GM23338 (cell line): ENCODE results near the gene RNF114. TPM values are rescaled to one million over a fixed set of nuclear protein-coding genes. Genes with fewer than 3 reads are reported as not detected.

Experiments
- ATAC-seq: fragments of 200-7000 bp; cut with Tn5 transposase; 3 replicates; pipeline ENCODE4 v1.9.1; 2020
- DNase-seq: peaks from one replicate; pipeline ENCODE4 v3.0.0-alpha.2; 2015; ENCODE audit warnings: low spot score
- H2AFZ ChIP-seq: fragments of 200-600 bp; sonication (generic); 2 replicates; pipeline ENCODE4 v1.8.0; 2016; ENCODE audit warnings: antibody characterized with exemption, mild to moderate bottlenecking, moderate library complexity
- H3F3A ChIP-seq: fragments of 200-600 bp; sonication (generic); replicated peaks from 2 replicates; pipeline ENCODE4 v1.8.0; 2017; ENCODE audit warnings: antibody characterized with exemption, mixed run types, low read depth
- H3K27ac ChIP-seq: fragments of 200-600 bp; sonication (generic); 2 replicates; pipeline ENCODE4 v1.6.1; 2016; ENCODE audit warnings: low read depth
- H3K27me3 ChIP-seq: fragments of 200-600 bp; sonication (generic); 2 replicates; pipeline ENCODE4 v1.8.0; 2016; ENCODE audit warnings: mild to moderate bottlenecking, mixed run types, moderate library complexity; ENCODE audit not compliant: insufficient read depth
- H3K36me3 ChIP-seq: fragments of 200-600 bp; sonication (generic); 2 replicates; pipeline ENCODE4 v1.8.0; 2016; ENCODE audit warnings: mild to moderate bottlenecking; ENCODE audit not compliant: insufficient read depth
- H3K4me1 ChIP-seq: fragments of 200-600 bp; sonication (generic); 2 replicates; pipeline ENCODE4 v1.8.0; 2016; ENCODE audit warnings: mild to moderate bottlenecking, moderate library complexity; ENCODE audit not compliant: insufficient read depth
- H3K4me2 ChIP-seq: fragments of 200-600 bp; sonication (generic); 2 replicates; pipeline ENCODE4 v1.7.1; 2017; ENCODE audit warnings: mixed run types
- H3K4me3 ChIP-seq: fragments of 200-600 bp; sonication (generic); 2 replicates; pipeline ENCODE4 v1.6.1; 2016; ENCODE audit warnings: mixed run types
- H3K79me2 ChIP-seq: fragments of 200-600 bp; sonication (generic); replicated peaks from 2 replicates; pipeline ENCODE4 v1.8.0; 2017; ENCODE audit warnings: mild to moderate bottlenecking; ENCODE audit not compliant: insufficient read depth
- H3K9me2 ChIP-seq: fragments of 200-600 bp; sonication (generic); 2 replicates; pipeline ENCODE4 v1.8.0; 2017; ENCODE audit not compliant: insufficient read depth
- H4K20me1 ChIP-seq: fragments of 200-600 bp; sonication (generic); replicated peaks from 2 replicates; pipeline ENCODE4 v1.8.0; 2017; ENCODE audit warnings: mild to moderate bottlenecking; ENCODE audit not compliant: insufficient read depth
- H3K27ac Mint-ChIP-seq: 2 replicates; pipeline ENCODE4 v1.8.0; 2020; ENCODE audit warnings: inconsistent platforms, mild to moderate bottlenecking, moderate library complexity, mixed read lengths
- H3K27me3 Mint-ChIP-seq: 3 replicates; pipeline ENCODE4 v1.8.0; 2022; ENCODE audit warnings: low read depth, mild to moderate bottlenecking, moderate library complexity, mixed read lengths, inconsistent platforms; ENCODE audit not compliant: insufficient read depth, poor library complexity
- H3K36me3 Mint-ChIP-seq: 3 replicates; pipeline ENCODE4 v1.8.0; 2021; ENCODE audit warnings: low read depth, mild to moderate bottlenecking, inconsistent platforms, moderate library complexity, mixed read lengths
- H3K4me1 Mint-ChIP-seq: 3 replicates; pipeline ENCODE4 v1.8.0; 2020; ENCODE audit warnings: mild to moderate bottlenecking, inconsistent platforms, mixed read lengths
- H3K4me3 Mint-ChIP-seq: 3 replicates; pipeline ENCODE4 v1.8.0; 2021; ENCODE audit warnings: moderate library complexity, mild to moderate bottlenecking, inconsistent platforms, mixed read lengths
- H3K9me3 Mint-ChIP-seq: 3 replicates; pipeline ENCODE4 v1.8.0; 2020; ENCODE audit warnings: moderate library complexity, mild to moderate bottlenecking, inconsistent platforms, mixed read lengths
- CREB1 ChIP-seq: fragments of 250-450 bp; sonication (Bioruptor Pico); IDR thresholded peaks from 2 replicates; pipeline ENCODE4 v1.5.0; 2020; ENCODE audit warnings: low read depth, mild to moderate bottlenecking, moderate library complexity
- ETS1 ChIP-seq: IDR thresholded peaks from 2 replicates; pipeline ENCODE4 v1.6.1; 2016; ENCODE audit warnings: antibody characterized with exemption
- EZH2 ChIP-seq: fragments of 200-600 bp; sonication (generic); IDR thresholded peaks from one replicate; pipeline ENCODE4 v1.8.0; 2017; ENCODE audit warnings: antibody characterized with exemption, mild to moderate bottlenecking, low read depth; ENCODE audit not compliant: unreplicated experiment
- EZH2phosphoT487 ChIP-seq: fragments of 200-600 bp; sonication (generic); IDR thresholded peaks from one replicate; pipeline ENCODE4 v1.8.1; 2018; ENCODE audit warnings: antibody characterized with exemption; ENCODE audit not compliant: unreplicated experiment
- NANOG ChIP-seq: IDR thresholded peaks from 2 replicates; pipeline ENCODE4 v1.6.1; 2016; ENCODE audit warnings: antibody characterized with exemption, borderline replicate concordance
- STAT1 ChIP-seq: IDR thresholded peaks from one replicate; pipeline ENCODE4 v1.6.1; 2016; ENCODE audit warnings: antibody characterized with exemption; ENCODE audit not compliant: unreplicated experiment
- ZNF114 ChIP-seq: fragments of 250-450 bp; sonication (Bioruptor Pico); IDR thresholded peaks from 2 replicates; pipeline ENCODE4 v1.5.0; 2020; ENCODE audit warnings: mild to moderate bottlenecking, moderate library complexity
- ZNF331 ChIP-seq: fragments of 250-450 bp; sonication (Bioruptor Pico); IDR thresholded peaks from 2 replicates; pipeline ENCODE4 v1.5.0; 2020; ENCODE audit warnings: low read depth, mild to moderate bottlenecking, moderate library complexity
- polyA plus RNA-seq: library from polyadenylated mRNA; unstranded; fragments of >200 nt; fragmentation: Nextera tagmentation; extraction: Ambion mirVana; gene quantifications from 2 replicates; pipeline ENCODE4 v1.2.1, GENCODE V29; 2016
- total RNA-seq: library from RNA; depleted of rRNA; stranded (reverse); fragments of >200 nt; shearing (Covaris generic); gene quantifications from 2 replicates; pipeline ENCODE4 v1.2.3, GENCODE V29; 2014
- TF ChIP-seq, protein P1 (sequence below): IDR thresholded peaks from one replicate; pipeline ENCODE4 v1.6.1; 2018; ENCODE audit warnings: antibody characterized with exemption; ENCODE audit not compliant: unreplicated experiment
- TF ChIP-seq, protein P2 (sequence below), 2 experiments: fragments of 200-600 bp in 1 of 2; sonication (generic) in 1 of 2; conservative IDR thresholded peaks; 2 replicates each; pipeline versions ENCODE4 v1.5.1 to v1.6.1; 2016 to 2017; ENCODE audit warnings: antibody characterized with exemption in 2 of 2, low read depth in 2 of 2, mild to moderate bottlenecking in 2 of 2, moderate library complexity in 1 of 2

Gene RNF114
- total and polyA plus RNA-seq, 2 experiments from 2014 or later, result 155 to 279 TPM

GRCh38 chr20:49893242-49894072 lies 42.7 kb upstream of the RNF114 start:
- Histone ChIP-seq H3K27me3 (no peaks in the 10 kb centered on the region), H3K9me2 (no peaks in the 10 kb centered on the region), H3K4me3 (no peak overlapping the region), H3K27ac (no peak overlapping the region), H4K20me1 (no peaks in the 10 kb centered on the region), H2AFZ (no peak overlapping the region), H3K79me2 (no peaks in the 10 kb centered on the region), H3F3A (no peaks in the 10 kb centered on the region), H3K4me1 (peaks cover 10% of the 10 kb centered on the region), H3K4me2 (no peak overlapping the region), H3K36me3 (no peaks in the 10 kb centered on the region)
- DNase-seq (no peak), ATAC-seq (no peak)
- Mint-ChIP-seq H3K36me3 (no peaks in the 10 kb centered on the region), H3K27ac (peak overlapping the region; percentile 68; the same call in 1 of the 2 replicates), H3K9me3 (no peaks in the 10 kb centered on the region), H3K4me3 (no peak overlapping the region; the same call in 2 of the 3 replicates), H3K27me3 (peaks cover 17% of the 10 kb centered on the region), H3K4me1 (peaks cover 33% of the 10 kb centered on the region)
- TF ChIP-seq CREB1 (CRISPR knock-in tag), result no peak
- TF ChIP-seq STAT1, result no peak
- TF ChIP-seq, protein P1, sequence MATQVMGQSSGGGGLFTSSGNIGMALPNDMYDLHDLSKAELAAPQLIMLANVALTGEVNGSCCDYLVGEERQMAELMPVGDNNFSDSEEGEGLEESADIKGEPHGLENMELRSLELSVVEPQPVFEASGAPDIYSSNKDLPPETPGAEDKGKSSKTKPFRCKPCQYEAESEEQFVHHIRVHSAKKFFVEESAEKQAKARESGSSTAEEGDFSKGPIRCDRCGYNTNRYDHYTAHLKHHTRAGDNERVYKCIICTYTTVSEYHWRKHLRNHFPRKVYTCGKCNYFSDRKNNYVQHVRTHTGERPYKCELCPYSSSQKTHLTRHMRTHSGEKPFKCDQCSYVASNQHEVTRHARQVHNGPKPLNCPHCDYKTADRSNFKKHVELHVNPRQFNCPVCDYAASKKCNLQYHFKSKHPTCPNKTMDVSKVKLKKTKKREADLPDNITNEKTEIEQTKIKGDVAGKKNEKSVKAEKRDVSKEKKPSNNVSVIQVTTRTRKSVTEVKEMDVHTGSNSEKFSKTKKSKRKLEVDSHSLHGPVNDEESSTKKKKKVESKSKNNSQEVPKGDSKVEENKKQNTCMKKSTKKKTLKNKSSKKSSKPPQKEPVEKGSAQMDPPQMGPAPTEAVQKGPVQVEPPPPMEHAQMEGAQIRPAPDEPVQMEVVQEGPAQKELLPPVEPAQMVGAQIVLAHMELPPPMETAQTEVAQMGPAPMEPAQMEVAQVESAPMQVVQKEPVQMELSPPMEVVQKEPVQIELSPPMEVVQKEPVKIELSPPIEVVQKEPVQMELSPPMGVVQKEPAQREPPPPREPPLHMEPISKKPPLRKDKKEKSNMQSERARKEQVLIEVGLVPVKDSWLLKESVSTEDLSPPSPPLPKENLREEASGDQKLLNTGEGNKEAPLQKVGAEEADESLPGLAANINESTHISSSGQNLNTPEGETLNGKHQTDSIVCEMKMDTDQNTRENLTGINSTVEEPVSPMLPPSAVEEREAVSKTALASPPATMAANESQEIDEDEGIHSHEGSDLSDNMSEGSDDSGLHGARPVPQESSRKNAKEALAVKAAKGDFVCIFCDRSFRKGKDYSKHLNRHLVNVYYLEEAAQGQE, result no peak
- TF ChIP-seq EZH2phosphoT487, result no peak
- TF ChIP-seq NANOG, result no peak
- TF ChIP-seq ZNF114 (CRISPR knock-in tag), result no peak
- no peak for TF ChIP-seq ZNF331 (CRISPR knock-in tag)
- TF ChIP-seq, protein P2, sequence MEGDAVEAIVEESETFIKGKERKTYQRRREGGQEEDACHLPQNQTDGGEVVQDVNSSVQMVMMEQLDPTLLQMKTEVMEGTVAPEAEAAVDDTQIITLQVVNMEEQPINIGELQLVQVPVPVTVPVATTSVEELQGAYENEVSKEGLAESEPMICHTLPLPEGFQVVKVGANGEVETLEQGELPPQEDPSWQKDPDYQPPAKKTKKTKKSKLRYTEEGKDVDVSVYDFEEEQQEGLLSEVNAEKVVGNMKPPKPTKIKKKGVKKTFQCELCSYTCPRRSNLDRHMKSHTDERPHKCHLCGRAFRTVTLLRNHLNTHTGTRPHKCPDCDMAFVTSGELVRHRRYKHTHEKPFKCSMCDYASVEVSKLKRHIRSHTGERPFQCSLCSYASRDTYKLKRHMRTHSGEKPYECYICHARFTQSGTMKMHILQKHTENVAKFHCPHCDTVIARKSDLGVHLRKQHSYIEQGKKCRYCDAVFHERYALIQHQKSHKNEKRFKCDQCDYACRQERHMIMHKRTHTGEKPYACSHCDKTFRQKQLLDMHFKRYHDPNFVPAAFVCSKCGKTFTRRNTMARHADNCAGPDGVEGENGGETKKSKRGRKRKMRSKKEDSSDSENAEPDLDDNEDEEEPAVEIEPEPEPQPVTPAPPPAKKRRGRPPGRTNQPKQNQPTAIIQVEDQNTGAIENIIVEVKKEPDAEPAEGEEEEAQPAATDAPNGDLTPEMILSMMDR (conservative IDR thresholded peaks at IDR 0.05; ENCODE audit: low read depth in 2 of 2), result no peak
- no peak for TF ChIP-seq EZH2

DNA sequence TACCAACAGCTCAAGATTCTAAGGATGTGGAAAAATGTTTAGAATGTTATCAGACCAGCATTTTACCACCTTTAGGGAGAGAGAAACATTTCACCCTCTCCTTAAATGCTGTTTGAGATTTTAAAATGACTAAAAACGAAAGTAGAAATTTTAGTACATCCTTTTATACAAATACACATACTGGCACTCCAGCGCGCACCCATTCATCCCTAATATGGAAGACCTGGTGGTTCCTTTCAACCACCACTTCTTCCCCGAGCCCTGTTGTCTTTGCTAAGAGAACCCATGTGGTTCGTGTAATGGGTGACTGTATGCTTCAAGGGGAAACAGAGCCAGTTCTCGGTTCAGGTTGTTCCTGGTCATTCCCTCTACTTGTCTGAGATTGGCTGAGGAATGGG lies 42.1 kb upstream of the RNF114 start:
- Histone ChIP-seq H2AFZ (no peak overlapping the region), H3K4me1 (peaks cover 6% of the 10 kb centered on the region; the same call in 1 of the 2 replicates), H4K20me1 (no peaks in the 10 kb centered on the region), H3K4me2 (no peak overlapping the region), H3F3A (no peaks in the 10 kb centered on the region), H3K27ac (no peak overlapping the region), H3K4me3 (no peak overlapping the region), H3K79me2 (no peaks in the 10 kb centered on the region), H3K9me2 (no peaks in the 10 kb centered on the region), H3K27me3 (no peaks in the 10 kb centered on the region), H3K36me3 (no peaks in the 10 kb centered on the region)
- no peak overlapping the region for H3K27ac Mint-ChIP-seq
- H3K27me3 Mint-ChIP-seq, result peaks cover 14% of the 10 kb centered on the region
- no peaks in the 10 kb centered on the region for H3K36me3 Mint-ChIP-seq
- H3K9me3 Mint-ChIP-seq, result no peaks in the 10 kb centered on the region
- no peak overlapping the region for H3K4me3 Mint-ChIP-seq
- no peak for DNase-seq
- no peak for ATAC-seq
- peaks cover 27% of the 10 kb centered on the region for H3K4me1 Mint-ChIP-seq
- TF ChIP-seq ZNF331 (CRISPR knock-in tag), result no peak
- no peak for TF ChIP-seq STAT1
- no peak for TF ChIP-seq ETS1
